NCI-H2227 treated with DMSO at 0.1 percent for 48 hours (cell line): Measurements from ENCODE around the gene LHB.
"Not testable (repeated sequence)": the region's sequence is repeated elsewhere in the genome, so short reads cannot be mapped to it uniquely, and the experiment has no call there.

ENCODE experiments used
- DNase-seq: peaks from one replicate; lab custom pipeline; 2025; lab: John Stamatoyannopoulos, UW

LHB gene

DNA sequence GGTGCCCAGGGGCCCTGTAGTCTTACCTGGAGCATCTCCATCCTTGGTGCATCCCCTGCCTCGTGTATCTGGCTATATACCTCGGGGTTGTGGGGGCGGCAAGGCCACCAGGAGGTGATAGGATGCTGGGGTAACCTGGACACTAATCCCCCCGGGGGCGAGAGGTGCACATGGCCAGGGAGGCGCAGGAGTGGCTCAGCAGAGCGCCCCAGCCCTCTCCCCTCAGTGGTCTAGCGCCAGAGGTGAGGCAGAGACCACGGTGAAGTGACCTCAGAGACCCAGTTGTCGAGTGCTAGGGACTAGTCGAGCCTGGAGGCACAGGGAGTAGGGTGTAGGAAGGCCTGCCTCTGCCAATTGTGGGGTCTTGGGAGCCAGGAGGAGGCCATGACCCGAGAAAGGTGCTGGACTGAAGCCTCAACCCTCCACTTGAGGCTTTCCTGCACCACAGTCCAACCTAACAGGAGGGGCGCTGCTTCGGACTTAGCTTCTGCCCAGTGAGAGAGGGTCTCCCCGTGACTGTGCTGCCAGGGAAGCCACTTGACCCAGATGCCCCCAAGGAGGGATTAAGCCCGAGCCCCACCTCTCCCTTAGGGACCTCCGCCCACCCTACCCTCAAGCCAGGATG lies at the start of gene LHB:
Gene LHB, minus strand, starts transcription at position 51 of the 625 bp plus-strand sequence. Its CDS starts 10 bp downstream, at position 41.
- no peak for DNase-seq

- no peak for DNase-seq
These were observed 49.1 kb upstream of the LHB start for GRCh38 chr19:49065905-49066512.

GRCh38 chr19:49064768-49065611 lies 48.1 kb upstream of the LHB start, which contains the start of gene NTF4:
TSS of gene NTF4 (minus strand) at chr19:49064818. CDS start at chr19:49061997, 2,821 bp downstream.
- no peak for DNase-seq

GRCh38 chr19:49064029-49064629 lies 47.2 kb upstream of the LHB start:
- no peak for DNase-seq

DNA sequence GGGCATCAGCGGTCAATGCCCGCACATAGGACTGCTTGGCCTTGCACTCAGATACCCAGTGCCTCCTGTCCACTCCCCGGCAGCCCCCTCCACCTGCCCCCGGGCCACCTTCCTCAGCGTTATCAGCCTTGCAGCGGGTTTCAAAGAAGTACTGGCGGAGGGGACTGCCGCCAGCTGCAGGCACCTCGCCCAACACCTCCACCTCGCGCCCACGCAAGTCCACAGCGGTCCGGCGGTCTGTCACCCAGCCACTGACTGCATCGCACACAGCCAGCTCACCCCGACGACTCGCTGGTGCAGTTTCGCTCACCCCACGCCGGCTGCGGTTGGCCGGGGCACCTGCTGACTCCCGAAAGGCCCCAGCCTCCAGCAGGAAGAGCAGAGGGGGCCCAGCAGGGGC lies 44.6 kb upstream of the LHB start:
- DNase-seq: no peak

- DNase-seq: no peak
These were observed 44.1 kb upstream of the LHB start for GRCh38 chr19:49061000-49061399.

GRCh38 chr19:49059053-49059452 lies 42.2 kb upstream of the LHB start:
- no peak for DNase-seq

GRCh38 chr19:49058562-49058961 lies 41.7 kb upstream of the LHB start:
- no peak for DNase-seq

GRCh38 chr19:49057636-49058234 lies 40.8 kb upstream of the LHB start, which contains the start of gene CGB7:
TSS of gene CGB7 (minus strand) at chr19:49057749. CDS start at chr19:49055375, 2,374 bp downstream.
- DNase-seq: no peak

GRCh38 chr19:49056902-49057596 lies 40.2 kb upstream of the LHB start:
- DNase-seq: not testable (repeated sequence)

GRCh38 chr19:49056101-49056901 lies 39.4 kb upstream of the LHB start:
- no peak for DNase-seq

DNA sequence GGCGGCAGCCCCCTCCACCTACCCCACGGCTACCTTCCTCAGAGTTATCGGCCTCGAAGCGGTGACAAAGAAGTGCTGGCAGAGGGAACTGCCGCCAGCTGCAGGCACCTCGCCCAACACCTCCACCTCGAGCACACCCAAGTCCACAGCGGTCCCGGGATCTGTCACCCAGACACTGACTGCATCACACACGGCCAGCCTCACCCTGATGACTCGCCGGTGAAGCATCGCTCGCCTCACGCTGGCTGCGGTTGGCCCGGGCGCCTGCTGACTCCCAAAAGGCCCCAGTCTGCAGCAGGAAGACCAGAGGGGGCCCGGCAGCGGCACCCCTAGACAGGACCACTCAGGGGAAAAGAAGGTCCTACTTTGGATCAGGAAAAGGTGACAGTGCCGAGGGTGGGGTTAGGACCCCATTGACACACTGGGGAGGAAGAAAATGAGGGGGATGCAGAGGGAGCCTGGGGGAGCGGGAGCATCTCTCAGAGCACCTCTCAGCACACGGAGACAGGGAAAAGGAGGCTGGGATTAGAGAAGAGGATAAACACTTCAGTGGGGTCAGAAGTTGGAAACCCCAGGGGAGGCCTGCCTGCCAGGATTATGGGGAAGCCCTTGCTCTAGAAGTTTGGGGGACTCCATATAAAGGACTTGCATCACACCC lies 33.6 kb upstream of the LHB start:
- not testable (repeated sequence) for DNase-seq

DNA sequence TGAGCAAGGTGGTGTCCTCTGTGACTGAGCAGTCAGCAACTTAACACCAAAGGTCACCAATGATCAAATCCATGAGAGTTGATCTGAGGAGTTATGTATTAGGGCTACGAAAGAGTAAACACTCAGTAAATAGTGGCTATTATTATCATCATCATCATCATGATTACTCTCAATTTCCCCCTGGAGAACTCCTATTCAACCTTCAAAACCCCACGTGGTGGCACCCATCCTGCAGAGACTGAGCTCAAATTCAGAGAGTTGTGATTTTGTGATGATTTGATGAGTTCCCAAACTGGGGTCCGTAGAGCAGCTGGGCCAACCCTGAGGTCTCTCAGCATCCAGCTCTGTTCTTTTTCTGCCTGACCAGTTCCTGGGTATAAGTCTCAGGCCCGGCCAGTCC lies 32.9 kb upstream of the LHB start:
- not testable (repeated sequence) for DNase-seq

GRCh38 chr19:49049011-49049410 lies 32.1 kb upstream of the LHB start, which contains the start of gene CGB8:
TSS of gene CGB8 (minus strand) at chr19:49049111. CDS start at chr19:49048739, 372 bp downstream.
- DNase-seq: not testable (repeated sequence)

- DNase-seq: not testable (repeated sequence)
These were observed 26.7 kb upstream of the LHB start, which contains the start of gene CGB5 for GRCh38 chr19:49043548-49043947. TSS of gene CGB5 (plus strand) at chr19:49043848. CDS start at chr19:49044210, 362 bp downstream.

- DNase-seq: not testable (repeated sequence)
These were observed 25.8 kb upstream of the LHB start for GRCh38 chr19:49042666-49043065.

DNA sequence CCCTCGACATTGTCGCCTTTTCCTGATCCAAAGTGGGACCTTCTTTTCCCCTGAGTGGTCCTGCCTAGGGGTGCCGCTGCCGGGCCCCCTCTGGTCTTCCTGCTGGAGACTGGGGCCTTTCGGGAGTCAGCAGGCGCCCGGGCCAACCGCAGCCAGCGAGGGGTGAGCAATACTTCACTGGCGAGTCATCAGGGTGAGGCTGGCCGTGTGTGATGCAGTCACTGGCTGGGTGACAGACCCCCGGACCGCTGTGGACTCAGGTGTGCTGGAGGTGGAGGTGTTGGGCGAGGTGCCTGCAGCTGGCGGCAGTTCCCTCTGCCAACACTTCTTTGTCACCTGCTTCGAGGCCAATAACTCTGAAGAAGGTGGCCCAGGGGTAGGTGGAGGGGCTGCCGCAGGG lies 25.3 kb upstream of the LHB start:
- no peak for DNase-seq

GRCh38 chr19:49039736-49040135 lies 22.8 kb upstream of the LHB start:
- DNase-seq: not testable (repeated sequence)

DNA sequence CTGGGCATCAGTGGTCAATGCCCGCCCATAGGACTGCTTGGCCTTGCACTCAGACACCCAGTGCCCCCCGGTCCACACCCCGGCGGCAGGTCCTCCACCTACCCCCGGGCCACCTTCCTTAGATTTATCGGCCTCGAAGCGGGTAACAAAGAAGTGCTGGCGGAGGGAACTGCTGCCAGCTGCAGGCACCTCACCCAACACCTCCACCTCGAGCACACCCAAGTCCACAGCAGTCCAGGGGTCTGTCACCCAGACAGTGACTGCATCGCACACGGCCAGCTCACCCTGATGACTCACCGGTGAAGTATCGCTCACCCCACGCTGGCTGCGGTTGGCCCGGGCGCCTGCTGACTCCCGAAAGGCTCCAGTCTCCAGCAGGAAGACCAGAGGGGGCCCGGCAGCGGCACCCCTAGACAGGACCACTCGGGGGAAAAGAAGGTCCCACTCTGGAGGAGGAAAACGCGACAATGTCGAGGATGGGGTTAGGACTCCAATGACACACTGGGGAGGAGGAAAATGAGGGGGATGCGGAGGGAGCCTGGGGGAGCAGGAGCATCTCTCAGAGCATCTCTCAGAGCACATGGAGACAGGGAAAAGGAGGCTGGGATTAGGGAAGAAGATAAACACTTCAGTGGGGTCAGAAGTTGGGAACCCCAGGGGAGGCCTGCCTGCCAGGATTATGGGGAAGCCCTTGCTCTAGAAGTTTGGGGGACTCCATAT lies 21.8 kb upstream of the LHB start:
- not testable (repeated sequence) for DNase-seq
